UCSD-AML1 (cell line): ENCODE measurements around the gene AAMDC.
"Not testable (repeated sequence)": the region's sequence is repeated elsewhere in the genome, so short reads cannot be mapped to it uniquely, and the experiment has no call there.

Experiments
- DNase-seq: peaks from one replicate; lab custom pipeline; 2025; ENCODE audit not compliant: unreplicated experiment; lab: John Stamatoyannopoulos, UW

AAMDC gene

DNA sequence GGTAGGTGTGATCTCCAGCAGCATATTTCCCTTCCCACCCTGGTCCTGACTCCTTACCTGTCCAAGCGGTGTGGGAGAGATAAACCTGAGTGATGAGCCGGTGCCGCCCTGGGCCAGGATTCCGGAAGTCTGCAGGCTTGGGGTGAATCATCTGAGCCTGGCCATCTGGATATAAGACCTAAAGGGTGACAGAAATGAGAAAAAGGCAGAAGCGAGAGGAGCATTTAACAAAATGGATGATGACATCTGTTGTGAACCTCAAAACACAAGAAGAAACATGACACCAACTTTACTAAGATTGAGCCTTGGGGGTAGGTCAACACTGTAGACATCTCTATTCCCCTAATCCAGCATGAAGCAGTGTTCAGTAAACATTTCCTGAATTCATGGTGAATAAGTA is 62.8 kb downstream of the AAMDC start:
- no peak for DNase-seq

DNA sequence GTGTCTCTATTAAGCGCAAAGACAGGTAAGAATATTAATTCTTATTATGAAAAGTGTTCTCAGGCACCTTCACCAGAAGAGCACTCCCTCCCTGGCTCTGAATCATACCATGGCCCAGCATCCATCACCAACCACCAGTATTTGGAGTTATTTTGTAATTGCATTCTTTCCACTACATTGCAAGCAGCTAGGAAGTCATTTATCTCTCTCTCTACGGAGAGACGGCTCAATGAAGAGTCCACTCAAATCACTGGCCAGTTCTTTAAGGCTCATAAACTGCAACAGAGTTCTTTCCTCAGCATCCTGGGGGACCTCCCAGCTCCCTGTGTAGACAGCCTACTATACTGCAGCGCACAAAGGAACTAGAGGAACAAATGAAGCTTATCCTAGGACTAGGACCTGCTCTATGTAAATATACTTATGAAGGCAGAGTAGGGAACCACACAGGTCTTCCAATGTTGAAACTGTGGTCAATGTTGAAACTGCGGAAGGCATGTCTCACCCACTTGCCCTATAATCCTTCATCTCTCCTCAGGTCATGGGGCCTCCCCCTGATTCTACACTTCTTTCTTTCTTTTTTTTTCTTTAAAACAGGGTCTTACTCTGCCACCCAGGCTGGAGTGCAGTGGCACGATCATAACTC is 63.4 kb downstream of the AAMDC start:
- no peak for DNase-seq

- DNase-seq: no peak
These were observed 63.9 kb downstream of the AAMDC start for GRCh38 chr11:77884829-77885190.

DNA sequence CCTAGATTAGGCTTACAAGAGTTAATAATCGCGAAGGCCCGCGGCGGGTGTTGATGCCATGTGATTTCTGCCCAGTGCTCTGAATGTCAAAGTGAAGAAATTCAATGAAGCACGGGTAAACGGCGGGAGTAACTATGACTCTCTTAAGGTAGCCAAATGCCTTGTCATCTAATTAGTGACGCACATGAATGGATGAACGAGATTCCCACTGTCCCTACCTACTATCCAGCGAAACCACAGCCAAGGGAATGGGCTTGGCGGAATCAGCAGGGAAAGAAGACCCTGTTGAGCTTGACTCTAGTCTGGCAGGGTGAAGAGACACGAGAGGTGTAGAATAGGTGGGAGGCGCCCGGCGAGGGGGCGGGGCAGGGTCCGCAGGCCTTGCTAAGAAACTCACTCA is 65.5 kb downstream of the AAMDC start:
- DNase-seq: no peak

GRCh38 chr11:77889045-77889444 is 68.1 kb downstream of the AAMDC start:
- DNase-seq: not testable (repeated sequence)

- DNase-seq: not testable (repeated sequence)
These were observed 69.2 kb downstream of the AAMDC start for GRCh38 chr11:77890100-77890614.

DNA sequence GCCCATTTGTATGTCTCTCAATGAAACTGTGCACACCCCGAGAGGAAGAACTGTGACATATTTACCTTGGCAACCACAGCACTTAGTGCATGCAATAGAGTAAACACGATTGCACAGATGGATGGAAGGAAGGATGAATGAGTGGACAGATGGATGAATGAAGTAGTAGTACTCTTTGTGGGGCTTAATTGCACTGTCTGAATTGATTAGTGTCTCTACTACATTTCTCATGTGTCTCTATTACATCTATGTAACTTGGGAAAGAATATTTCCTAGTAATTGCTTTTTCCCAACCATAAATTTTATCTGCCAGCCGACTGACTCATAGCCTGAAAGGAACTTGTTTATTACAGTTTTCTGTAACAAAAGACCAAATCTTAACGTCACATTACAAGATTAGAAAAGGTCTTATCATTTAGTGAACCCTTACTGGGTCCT is 69.7 kb downstream of the AAMDC start:
- not testable (repeated sequence) for DNase-seq

GRCh38 chr11:77891256-77891655 is 70.3 kb downstream of the AAMDC start:
- DNase-seq: not testable (repeated sequence)

DNA sequence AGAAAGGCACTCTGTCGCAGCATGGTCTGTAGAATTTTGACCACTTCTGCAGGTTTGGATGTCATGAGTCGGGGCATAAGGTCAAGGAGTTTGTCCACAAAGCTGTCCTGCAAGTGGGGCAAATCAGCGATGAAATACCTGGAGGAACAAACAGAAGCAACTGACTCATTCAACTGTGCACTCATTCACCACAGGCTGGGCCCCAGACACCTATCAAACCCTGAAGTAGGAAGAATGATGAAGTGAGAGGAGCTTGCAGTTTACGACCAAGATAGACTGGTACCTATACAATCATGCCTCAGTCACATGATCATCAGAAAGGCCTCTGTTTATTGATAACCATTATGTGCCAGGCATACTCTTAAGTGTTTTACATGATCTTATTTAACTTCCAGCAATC is 70.8 kb downstream of the AAMDC start:
- DNase-seq: not testable (repeated sequence)

DNA sequence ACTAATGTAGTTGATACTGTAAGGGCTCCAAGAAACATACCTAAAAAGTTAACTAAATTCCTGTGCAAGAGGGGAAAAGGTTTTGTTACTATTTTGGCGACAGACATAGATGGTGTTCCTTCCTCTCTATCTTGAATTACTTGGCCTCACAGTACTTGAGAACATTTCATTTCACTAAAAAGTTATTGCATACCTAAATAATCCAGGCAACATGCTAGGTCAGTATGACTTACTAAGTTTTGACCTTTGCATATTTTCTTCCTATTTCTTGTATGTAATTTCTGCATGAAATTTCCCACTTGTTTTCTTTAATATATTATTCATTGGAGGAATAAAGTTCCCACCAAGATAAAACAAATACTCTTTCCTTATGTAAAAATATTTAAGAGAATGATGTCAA is 74.0 kb downstream of the AAMDC start:
- not testable (repeated sequence) for DNase-seq

DNA sequence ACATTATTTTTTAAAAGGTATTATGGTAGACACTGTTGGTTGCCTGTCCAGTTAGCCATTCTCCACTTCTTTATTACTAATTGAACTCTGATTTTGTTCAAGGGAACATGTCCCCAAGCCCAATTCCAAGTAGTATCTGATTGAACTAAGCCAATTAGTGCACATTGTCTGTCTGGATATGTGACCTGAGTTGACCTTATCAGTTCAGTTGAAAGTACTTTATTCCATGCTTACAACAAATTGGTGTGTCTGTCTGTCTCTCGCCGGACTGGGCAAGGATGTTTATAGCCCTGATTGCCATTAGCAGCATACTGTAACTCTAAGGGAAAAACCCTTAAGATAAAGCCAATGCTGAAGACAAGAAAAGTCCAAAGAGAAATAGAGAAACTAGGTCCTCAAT is 87.9 kb downstream of the AAMDC start:
- DNase-seq: no peak

- DNase-seq: no peak
These were observed 88.3 kb downstream of the AAMDC start for GRCh38 chr11:77909277-77909676.

DNA sequence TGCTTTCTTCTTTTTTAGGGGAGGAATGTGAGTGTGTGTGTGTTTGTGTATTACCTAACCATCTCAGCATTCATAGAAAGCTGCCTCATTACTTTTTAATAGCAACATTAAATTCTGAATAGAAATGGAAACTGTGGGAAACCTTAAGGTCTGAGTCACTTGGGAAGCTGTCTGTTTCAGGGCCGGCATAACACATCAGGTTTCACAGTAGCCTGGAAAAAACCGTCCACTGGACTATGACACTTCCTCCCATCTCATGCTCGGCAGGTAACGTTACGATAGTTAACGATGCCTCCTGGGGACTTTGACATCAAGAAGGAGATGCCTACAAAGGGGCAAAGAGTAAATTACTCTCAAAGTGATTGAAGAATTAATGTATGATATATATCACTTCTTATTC is 89.9 kb downstream of the AAMDC start:
- not testable (repeated sequence) for DNase-seq

DNA sequence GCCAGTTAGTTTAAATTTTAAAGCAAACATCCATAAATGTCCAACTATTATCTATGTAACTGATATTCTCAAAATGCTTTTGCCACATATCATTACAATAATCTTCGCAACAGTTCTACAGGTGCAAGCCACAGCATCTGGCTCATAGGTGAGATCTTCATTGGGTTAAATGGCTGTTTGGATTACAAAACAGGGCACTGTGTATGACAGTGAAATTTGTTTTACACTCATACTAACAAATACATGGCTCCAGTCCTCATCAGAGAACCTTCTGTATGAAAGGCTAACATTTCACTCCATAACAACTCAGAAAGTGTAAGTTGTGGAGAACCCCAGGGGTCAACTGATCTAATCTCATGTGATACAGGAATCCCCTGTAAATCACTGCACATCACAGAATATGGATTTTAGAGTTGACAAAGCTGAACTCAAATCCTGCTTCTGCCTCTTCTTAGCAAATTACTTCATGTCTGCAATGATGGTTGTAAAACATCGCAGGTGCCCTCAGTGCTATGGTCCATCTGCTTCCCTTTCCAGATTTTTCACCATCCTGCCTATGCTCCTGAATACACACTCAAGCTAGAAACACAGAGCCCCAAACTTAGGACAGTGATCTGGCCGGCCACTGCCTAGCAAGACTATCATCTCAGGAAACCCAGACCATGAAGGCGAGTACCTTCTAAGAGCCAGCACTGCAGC is 92.8 kb downstream of the AAMDC start:
- DNase-seq: not testable (repeated sequence)

DNA sequence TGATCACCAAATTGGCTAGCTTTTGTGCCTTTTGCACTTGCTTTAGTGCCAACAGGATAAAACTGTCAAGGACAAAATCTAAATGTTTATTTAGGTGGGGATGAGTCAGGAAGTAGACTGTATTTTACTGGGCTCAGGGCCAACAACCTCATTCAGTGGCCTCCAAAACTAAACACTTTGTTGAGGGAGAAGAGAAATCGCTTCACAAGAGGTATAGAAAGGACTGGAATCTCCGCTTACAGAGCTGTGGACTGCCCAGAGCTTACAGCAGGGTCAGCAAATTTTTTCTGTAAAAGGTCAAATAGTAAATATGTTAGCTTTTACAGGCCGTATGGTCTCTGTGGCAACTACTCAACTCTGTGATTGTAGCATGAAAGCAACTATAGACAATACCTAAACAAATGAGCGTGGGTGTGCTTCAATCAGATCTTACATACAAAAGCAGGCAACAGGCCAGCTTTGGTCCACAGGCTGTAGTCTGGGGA is 93.4 kb downstream of the AAMDC start:
- DNase-seq: not testable (repeated sequence)

GRCh38 chr11:77917713-77918112 is 96.8 kb downstream of the AAMDC start:
- not testable (repeated sequence) for DNase-seq
